ENCODE results near the gene SPAG16.

SPAG16 gene

GRCh38 chr2:213288913-213289700, 4.8 kb downstream of the SPAG16 start:
- ATAC-seq = peak; percentile 8; the same call in 1 of the 3 replicates
- TF ChIP-seq ISL1 (CRISPR knock-in tag; IDR thresholded peaks at IDR 0.05) (peak; percentile 64), TOX (CRISPR knock-in tag; IDR thresholded peaks at IDR 0.05; ENCODE audit: borderline replicate concordance) (no peak), PATZ1 (CRISPR knock-in tag; IDR thresholded peaks at IDR 0.05; ENCODE audit: borderline replicate concordance) (peak; percentile 51; the same call in 1 of the 2 replicates), TCF4 (CRISPR knock-in tag; IDR thresholded peaks at IDR 0.05; ENCODE audit: borderline replicate concordance) (peak; percentile 19; the same call in 1 of the 2 replicates)

GRCh38 chr2:213290501-213290900, 6.2 kb downstream of the SPAG16 start:
- TF ChIP-seq GLIS3 (CRISPR knock-in tag; IDR thresholded peaks at IDR 0.05) (no peak), ARNTL (CRISPR knock-in tag; IDR thresholded peaks at IDR 0.05; ENCODE audit: borderline replicate concordance, low read depth) (no peak), OSR1 (CRISPR knock-in tag; IDR thresholded peaks at IDR 0.05) (no peak), CSDC2 (CRISPR knock-in tag; IDR thresholded peaks at IDR 0.05) (no peak), BACH2 (CRISPR knock-in tag; IDR thresholded peaks at IDR 0.05; ENCODE audit: borderline replicate concordance) (no peak), POU6F1 (CRISPR knock-in tag; IDR thresholded peaks at IDR 0.05; ENCODE audit: borderline replicate concordance, low read depth) (no peak), PPARA (CRISPR knock-in tag; IDR thresholded peaks at IDR 0.05; ENCODE audit: borderline replicate concordance) (no peak), ZNF8 (CRISPR knock-in tag; IDR thresholded peaks at IDR 0.05) (no peak), PATZ1 (CRISPR knock-in tag; IDR thresholded peaks at IDR 0.05; ENCODE audit: borderline replicate concordance) (no peak), ZFP30 (CRISPR knock-in tag; IDR thresholded peaks at IDR 0.05) (no peak), ZNF565 (CRISPR knock-in tag; conservative IDR thresholded peaks at IDR 0.05; ENCODE audit: low read depth) (no peak), CREB5 (CRISPR knock-in tag; IDR thresholded peaks at IDR 0.05; ENCODE audit: low read depth) (no peak), ZNF70 (CRISPR knock-in tag; IDR thresholded peaks at IDR 0.05) (no peak), CSRNP3 (CRISPR knock-in tag; IDR thresholded peaks at IDR 0.05) (no peak)
- no peak for ATAC-seq

- no peak for ATAC-seq
- TF ChIP-seq CREB5 (CRISPR knock-in tag; IDR thresholded peaks at IDR 0.05; ENCODE audit: low read depth) = no peak
- TF ChIP-seq PATZ1 (CRISPR knock-in tag; IDR thresholded peaks at IDR 0.05; ENCODE audit: borderline replicate concordance) = no peak
- TF ChIP-seq TOX (CRISPR knock-in tag; IDR thresholded peaks at IDR 0.05; ENCODE audit: borderline replicate concordance) = no peak
- TF ChIP-seq ZFP3 (CRISPR knock-in tag; IDR thresholded peaks at IDR 0.05) = no peak
- TF ChIP-seq ZNF8 (CRISPR knock-in tag; IDR thresholded peaks at IDR 0.05) = no peak
- TF ChIP-seq RARB (CRISPR knock-in tag; IDR thresholded peaks at IDR 0.05) = no peak
- no peak for TF ChIP-seq ZFP30 (CRISPR knock-in tag; IDR thresholded peaks at IDR 0.05)
- TF ChIP-seq ARNTL (CRISPR knock-in tag; IDR thresholded peaks at IDR 0.05; ENCODE audit: borderline replicate concordance, low read depth) = no peak
- TF ChIP-seq TCF4 (CRISPR knock-in tag; IDR thresholded peaks at IDR 0.05; ENCODE audit: borderline replicate concordance) = no peak
- no peak for TF ChIP-seq OSR1 (CRISPR knock-in tag; IDR thresholded peaks at IDR 0.05)
- TF ChIP-seq TSHZ2 (CRISPR knock-in tag; IDR thresholded peaks at IDR 0.05) = no peak
Measured at GRCh38 chr2:213296270-213296669, 12.0 kb downstream of the SPAG16 start.
